Activated CD4-positive, alpha-beta T cell treated with anti-CD3 and anti-CD28 coated beads, Interleukin-2, amount 50 U/mL, for 24 hours (primary cell): ENCODE results near the gene CC2D2A.
"Not testable (repeated sequence)": the region's sequence is repeated elsewhere in the genome, so short reads cannot be mapped to it uniquely, and the experiment has no call there.

Experiments used
- DNase-seq, 2 donors: peaks; one replicate each; pipeline ENCODE4 v3.0.0-alpha.2; 2020; ENCODE audit warnings: low read depth in 1 of 2, low spot score in 1 of 2

Gene CC2D2A

DNA sequence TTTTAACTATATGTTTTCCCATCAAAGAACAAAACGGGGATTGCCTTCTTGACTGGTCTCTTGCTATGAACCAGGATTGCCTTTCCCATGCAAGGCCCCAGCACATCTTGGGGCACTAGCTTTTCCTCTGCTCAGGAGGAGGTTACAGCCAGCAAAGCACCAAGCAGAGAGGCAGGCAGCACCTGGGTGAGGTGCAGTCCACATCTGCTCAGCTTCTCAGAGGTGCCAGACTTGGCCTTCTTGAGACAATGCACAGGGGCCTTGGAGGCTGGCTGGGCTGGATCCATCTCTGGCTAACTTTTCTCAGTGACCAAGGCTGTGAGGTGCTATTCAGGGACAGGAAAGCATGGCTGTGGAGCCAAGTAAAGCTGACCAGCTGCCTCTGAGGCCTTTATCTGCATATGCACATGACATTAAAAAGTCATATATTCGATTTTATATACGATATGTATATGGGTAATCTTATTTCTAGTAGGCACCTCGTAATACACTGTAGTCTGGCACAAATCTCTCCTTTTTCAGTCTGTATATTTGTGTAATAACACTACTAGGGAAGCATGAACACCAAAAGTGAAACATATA lies 86.9 kb downstream of the CC2D2A start:
- DNase-seq = no peak

DNA sequence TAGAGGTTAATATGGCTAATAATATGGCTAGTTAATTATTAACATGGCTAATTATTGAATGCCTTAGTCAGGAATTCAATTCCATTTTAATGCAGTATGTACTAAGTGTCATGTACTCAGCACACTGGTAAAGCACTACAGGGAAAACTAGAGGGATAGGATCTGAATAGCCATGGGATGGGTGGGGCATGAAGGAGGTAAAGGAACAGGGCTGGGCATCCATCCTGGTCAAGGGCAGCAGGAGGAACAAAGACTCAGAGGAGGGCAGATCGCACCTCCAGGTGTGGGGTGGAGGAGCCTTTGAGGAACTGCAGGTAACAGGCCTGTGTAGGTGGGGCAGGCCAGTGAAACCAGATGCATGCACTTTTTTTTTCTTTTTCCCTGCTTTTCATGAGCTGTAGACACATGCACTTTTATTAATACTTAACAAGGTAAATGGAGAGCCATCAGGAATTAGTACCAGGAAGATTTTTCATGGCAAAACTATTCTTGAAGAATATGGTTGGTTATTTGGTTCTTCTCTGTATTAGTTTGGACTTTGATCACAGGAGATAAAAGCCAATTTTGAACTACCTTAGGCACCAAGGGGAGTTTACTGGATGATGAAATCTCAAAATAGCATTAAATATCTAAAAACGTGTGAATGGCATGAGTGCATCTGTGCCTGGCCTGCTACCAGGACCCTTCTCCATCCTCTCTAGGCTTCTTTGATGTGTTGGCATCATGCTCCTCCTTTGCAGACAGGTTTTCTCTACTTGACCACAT lies 88.3 kb downstream of the CC2D2A start:
- DNase-seq = no peak

DNA sequence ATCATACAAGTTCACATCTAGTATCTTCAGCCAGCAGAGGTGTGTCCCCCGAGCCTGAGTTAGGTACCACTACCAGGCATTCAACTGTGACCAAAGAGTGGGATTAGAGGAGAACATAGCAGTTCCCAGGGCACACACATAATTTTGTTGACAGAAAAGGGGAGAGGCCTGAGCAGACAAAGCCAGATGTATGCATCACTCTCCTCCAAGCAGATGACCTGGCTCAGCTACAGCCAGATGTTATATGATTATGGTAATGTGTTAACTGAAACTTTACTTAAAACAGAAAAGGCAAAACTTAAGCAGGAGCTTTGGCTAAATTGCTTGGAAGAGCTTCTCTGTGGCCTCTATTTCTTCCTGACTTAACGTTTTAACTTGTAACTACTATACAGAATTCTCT lies 88.9 kb downstream of the CC2D2A start:
- no peak for DNase-seq

DNA sequence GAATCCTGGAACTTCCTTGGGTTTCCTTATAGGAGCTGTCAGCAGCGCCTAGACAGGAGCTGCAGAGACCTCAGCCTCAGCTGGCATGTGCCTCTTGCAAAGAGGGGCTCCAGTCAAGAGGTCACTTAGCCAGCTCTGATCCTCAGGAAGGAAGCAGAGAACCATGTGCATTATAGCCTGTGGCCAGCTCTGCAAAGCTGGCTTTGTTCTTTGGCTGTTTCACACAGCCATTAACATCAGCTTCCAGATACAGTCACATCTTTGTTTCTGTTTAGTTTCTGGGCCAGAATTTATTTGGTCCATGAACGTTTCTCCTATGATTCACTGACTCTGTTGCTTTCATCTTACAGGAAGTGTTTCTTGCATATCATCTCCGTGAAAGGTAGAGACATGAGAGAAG lies 92.4 kb downstream of the CC2D2A start:
- no peak for DNase-seq

DNA sequence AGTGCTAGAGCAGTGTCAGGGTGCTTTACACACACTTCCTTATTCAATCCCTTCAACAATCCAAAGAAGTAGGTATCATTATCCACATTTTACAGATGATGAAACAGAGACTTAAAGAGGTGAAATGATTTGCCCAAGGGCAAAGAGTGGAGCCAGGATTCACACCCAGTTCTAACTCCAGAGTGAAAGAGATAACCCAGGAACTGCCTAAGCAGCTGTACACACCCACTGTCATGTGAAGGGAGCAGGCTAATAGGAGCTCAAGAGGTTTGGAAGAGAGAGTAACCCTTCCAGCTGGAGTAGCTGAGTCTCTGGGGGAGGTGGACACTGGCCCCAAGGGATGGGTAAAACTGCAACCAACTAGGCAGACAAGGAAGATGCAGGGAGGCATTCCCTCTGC lies 92.9 kb downstream of the CC2D2A start:
- DNase-seq = no peak

DNA sequence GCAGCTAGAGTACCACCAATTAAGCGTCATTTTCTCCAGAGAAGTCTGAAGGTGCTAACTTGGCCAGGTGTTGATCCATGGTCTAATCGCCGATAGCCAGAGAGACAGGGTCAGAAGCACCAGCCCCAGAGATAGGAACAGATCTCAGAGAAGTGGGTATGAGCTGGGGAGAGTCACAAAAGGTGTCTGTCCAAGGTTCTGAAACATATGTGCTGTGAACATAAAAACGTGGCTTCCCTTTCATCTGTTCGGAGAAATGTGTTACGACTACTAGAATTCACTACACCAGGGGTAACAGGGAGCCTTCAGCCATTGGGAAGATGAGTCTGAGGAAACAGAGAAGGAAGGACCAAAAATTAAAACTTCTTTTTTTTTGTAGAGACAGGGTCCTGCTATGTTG lies 94.2 kb downstream of the CC2D2A start:
- DNase-seq = no peak

DNA sequence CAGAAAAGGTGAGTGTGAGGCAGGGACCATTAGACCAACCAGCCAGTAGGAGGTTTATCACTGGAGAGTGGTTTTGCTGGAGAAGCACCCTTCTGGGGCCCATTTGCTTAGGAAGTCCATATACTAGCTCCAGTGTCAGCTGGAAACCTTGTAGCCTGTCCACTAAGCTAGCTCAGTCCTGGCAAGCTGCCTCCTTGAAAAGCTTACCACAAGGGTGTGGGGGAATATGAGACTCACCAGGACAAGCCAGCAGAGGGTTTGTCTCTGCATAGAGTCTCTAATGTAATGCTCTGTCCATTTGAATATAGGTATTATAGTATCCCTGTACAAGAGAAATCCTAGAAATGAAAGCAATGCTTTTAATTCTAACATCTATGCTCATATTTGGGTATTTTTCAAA lies 99.1 kb downstream of the CC2D2A start:
- DNase-seq = no peak

DNA sequence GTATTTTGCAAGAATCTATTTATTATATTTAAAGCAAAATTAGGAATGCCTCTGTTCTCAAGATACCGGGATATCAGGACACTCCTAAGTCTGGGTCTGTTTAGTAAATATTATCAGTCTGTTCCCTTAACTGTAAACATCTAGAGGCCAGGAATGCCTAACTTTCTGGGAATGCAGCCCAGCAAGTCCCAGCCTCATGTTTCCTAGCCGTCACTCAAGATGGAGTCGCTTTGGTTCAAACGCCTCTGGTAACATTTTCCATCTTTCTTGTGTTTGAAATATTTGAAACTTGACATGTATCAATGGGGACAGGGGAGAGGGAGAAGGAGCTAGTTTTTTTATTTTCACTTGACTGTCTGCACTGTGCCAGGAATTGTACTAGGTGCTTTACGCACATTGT lies 100.1 kb downstream of the CC2D2A start:
- DNase-seq = no peak

DNA sequence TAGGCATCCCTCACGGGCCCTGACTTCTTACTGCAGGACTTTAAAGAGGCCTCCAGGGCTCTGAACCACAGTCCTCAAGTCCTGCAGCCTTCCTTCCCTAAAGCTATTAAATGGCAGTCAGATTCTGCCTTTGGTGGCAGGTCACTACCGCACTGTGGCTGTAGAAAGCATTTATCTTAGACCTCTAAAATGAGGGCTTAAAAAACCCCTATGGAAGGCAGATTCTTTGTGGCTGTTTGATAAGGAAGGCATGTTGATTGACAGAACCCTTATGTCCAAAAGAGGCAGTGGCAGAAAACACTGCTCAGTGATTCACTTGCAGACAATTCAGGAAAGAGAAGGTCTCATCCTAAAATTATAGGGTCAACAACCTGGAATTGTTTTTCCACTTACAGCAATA lies 106.3 kb downstream of the CC2D2A start:
- no peak for DNase-seq

DNA sequence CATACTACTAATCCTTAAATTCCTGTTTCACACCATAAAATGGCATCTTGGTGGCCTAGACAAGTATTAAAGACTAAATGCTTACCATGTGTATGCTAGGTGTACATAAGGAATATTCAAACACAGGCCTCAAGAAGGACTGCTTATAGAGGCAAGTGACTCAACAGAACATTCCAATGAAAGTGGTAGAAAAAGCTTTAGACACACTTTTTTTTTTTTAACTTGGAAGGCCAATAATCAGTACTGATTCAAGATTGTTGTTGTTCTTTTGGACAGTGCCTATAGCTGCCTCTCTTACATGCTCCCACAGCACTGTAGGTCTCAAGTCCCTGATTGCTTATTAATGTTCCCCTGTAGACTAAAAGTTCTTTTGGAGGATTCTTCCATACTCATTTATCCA lies 107.8 kb downstream of the CC2D2A start:
- no peak for DNase-seq

DNA sequence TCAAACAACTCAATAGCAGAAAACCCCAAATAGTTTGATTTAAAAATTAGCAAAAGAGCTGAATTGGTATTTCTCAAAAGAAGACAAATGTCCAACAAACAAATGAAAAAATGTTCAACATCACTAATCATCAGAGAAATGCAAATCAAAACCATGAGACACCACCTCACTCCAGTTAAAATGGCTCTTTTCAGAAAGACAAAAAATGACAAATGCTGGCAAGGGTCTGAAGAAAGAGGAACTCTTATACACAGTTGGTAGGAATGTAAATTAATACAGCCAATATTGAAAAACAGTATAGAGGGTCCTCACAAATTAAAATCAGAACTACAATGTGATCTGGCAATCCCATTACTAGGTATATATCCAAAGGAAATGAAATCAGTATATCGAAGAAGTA lies 115.1 kb downstream of the CC2D2A start:
- no peak for DNase-seq

DNA sequence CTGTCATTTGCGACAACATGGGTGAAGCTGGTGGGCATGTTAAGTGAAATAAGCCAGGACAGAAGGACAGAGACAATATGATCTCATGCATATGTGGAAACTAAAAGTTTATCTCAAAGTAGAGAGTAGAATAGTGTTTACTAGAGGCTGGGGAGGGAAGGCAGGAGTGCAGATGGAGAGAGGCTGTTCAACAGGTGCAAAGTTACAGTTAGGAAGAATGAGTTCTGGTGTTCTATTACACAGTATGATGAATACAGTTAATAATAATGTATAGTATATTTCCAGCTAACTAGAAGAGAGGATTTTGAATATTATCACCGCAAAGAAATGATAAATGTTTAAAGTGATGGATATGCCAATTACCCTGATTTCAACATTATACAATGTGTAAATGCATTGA lies 115.6 kb downstream of the CC2D2A start:
- no peak for DNase-seq

DNA sequence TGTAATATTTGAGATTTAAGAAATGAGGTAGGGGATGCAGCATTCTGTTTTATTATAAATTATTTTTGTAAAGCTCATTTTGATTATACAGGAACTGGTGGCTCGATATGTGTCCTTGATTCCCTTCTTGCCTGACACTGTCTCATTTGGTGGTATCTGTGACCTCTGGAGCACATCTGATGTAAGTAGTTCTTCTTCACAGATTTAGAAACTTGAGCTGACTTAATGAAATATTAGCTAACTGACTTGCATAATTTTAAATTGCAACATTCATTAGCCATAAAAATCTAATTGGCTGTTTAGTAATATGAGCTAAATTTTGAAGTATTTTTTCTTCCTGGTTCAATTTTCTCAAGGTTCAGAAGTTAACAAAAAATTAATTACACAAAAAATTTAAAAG lies 116.4 kb downstream of the CC2D2A start:
- no peak for DNase-seq

DNA sequence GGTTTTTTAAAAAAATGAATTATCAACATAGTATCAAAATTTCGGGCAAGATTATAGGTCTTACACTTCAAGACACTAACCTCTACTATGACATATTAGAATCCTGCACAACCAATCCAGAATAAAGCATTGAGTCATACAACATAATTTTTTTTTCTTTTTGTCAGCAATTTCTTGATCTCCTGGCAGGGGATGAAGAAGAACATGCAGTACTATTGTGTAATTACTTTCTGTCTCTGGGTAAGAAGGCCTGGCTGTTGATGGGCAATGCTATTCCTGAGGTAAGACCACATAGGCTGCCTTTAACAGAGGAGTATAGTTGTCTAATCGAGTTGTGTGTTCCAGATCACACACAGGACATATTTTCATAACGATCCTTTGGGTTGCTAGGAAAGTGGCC lies 118.0 kb downstream of the CC2D2A start:
- DNase-seq = no peak

DNA sequence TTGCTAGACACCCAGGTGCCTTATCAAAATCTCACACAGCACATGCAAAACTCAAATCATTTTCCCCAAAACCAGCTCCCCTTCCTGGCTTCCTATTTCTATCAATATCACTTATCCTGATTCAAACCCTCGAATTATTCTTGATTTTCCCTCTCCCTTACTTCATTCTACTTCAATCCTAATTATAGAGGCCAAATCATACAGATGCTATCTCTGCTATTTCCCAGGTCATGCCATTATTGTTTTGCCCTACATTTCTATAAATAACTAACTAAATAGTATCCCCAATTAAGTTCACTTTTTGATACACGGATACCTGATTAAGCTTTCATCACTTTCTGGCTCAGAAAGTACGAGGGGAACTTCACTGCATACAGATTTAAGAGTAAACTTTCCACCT lies 123.1 kb downstream of the CC2D2A start:
- no peak for DNase-seq

DNA sequence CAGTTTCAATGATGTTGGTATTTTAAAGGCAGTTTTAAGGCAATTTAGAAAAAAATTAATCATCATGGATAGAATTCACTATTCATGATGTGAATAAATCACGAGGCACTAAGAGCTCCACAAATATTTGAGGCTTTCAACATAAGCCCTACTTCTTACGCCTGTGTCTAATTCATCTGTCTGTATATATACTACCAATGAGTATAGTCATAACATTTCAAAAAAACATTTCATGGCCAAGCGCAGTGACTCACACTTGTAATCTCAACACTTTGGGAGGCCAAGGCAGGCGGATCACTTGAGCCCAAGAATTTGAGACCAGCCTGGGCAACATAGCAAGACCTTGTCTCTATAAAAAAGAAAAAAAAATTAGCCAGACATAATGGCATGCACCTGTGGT lies 129.0 kb downstream of the CC2D2A start:
- DNase-seq = no peak

DNA sequence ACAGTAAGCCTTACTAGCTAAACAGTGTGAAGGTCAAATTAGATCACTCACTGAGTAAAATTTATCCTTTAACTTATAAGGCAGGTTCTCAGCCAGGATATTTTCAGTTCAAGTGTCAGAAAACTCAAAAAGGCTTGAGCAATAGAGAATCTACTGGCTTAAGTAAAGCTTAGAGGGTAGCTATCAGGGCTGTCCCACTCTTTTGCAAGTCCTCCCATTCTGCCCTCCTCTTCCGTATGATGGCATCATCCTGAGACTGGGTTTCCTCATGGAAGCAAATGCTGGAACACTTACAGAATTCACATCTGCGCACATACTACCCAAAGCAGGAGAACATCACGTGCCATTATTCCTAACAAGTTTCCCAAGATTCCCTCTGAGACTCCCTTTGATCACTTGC lies 130.5 kb downstream of the CC2D2A start:
- no peak for DNase-seq

DNA sequence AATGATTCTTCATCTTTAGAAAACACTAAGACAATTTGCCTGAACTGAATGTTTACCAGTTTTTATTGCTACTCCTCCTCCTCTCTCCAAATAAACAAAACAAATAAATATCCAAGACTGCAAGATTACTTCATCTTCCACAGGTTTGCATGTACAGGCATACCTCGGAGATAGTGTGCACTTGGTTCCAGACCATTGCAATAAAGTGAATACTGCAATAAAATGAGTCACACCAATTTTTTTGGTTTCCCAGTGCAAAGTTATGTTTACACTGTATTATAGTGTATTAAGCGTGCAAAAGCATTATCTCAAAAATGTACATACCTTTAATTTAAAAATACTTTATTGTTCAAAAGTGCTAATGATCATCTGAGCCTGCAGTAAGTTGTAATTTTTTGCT lies 132.2 kb downstream of the CC2D2A start:
- DNase-seq = no peak

DNA sequence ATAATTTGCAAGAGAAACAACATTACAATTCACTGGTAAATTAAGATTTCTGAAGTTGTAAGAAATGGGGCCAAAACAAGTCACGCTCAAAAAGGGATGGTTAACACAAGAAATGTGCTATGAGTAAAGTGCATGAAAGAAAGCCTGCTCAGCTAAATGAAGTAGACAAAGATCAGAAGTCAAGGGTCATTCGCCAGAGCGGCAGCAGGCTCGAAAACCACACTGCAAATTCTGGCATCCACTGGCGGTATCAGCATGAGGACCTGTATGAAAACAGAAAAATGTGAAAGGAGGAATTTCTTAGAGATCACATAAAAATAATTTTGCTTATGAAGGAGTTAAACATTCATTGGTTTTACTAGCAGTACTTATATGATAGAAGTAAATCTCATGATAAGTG lies 135.9 kb downstream of the CC2D2A start:
- no peak for DNase-seq

DNA sequence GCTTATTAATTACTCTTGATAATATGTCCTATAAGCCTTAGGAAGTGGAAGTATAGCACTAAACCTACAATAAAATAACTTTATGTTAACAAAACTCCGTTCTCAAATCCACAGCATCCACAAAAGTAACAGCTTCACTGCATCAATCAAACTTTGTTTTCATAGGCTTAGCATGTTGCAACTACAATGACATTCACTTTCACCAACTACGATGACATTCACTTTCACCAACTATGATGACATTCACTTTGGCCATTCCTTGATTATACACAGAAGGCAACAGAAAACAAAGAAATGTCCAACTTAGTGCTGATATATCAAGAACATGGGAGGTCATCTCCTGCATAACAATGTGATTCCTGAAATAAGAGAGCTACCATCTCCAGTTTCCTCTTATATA lies 141.2 kb downstream of the CC2D2A start:
- DNase-seq = no peak

DNA sequence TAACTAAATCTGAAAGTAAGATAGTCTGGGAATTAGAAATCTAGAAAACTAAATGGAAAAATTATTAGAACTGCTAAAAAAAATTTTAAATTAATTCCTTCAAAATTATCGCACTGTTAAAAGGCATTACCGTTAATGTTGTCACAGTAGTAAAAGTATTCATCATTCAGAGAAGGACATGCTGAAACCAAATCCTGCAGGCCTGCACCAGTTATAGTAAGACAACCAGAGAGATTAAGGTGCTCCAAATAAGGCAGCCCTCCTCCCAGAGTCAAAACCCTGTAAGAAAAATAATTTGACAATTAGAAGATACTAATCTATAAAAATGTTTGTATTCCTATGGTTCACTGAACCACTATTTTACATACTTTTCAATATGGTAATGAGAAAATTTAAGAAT lies 142.5 kb downstream of the CC2D2A start:
- no peak for DNase-seq

DNA sequence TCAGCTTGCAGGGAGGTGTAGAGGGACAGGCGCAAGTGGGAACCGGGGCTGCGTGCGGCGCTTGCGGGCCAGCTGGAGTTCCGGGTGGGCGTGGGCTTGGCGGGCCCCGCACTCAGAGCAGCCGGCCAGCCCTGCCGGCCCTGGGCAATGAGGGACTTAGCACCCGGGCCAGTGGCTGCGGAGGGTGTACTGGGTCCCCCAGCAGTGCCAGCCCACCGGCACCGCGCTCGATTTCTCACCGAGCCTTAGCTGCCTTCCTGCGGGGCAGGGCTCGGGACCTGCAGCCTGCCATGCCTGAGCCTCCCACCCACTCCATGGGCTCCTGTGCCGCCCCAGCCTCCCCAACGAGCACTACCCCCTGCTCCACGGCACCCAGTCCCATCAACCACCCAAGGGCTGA lies 145.2 kb downstream of the CC2D2A start:
- DNase-seq = not testable (repeated sequence)

DNA sequence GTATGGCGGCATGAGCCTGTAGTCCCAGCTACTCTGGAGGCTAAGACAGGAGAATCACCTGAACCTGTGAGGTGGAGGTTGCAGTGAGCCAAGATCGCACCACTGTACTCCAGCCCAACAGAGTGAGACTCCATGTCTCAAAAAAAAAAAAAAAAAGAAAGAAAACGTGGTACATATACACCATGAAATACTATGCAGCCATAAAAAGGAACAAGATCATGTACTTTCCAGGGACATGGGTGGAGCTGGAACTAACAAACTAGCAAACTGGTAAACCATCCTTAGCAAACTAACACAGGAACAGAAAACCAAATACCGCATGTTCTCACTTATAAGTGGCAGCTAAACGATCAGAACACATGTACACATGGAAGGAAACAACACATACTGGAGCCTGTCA lies 147.7 kb downstream of the CC2D2A start:
- not testable (repeated sequence) for DNase-seq
